ENCODE measurements around the gene TMBIM1.

The TMBIM1 gene

DNA sequence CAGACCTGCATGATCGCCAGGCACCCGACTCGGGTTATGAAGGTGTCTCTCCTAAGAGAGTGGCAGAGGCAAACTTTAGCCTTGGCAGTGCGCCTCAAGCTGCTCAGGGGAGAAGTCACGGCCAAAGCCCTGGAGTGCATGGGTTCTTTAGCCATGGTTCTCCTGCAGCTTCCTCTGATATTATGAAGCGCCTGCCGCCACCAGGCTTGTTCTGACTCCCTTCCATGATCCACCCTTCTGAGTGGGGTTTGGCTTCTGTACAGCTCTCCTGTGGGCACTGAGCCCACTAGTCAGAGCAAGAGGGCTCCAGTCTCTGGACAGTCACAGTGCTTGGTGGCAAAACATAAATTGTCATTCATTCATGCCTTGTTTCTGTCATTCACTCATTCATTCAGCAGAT is 25.9 kb upstream of the TMBIM1 start:
- no peak for TF ChIP-seq ZSCAN16 (tag by site-specific recombination; IDR thresholded peaks at IDR 0.05)
- TF ChIP-seq ZNF416 (tag by site-specific recombination; IDR thresholded peaks at IDR 0.05), result no peak
- TF ChIP-seq ZNF138 (tag by site-specific recombination; IDR thresholded peaks at IDR 0.05; ENCODE audit: borderline replicate concordance), result no peak
- CTCF ChIA-PET, result interaction anchor here (1.2 to 1.5 kb wide), 2 partner anchors 16 to 39 kb away, joined by 3 to 8 read pairs; no protein-coding TSS in a partner anchor
- Histone ChIP-seq H3K9me3 (ENCODE audit: control insufficient read depth, insufficient read depth, low read depth, low read length) (no peaks in the 10 kb centered on the region), H3K4me3 (ENCODE audit: low read depth, low read length) (no peak overlapping the region), H3K4me1 (ENCODE audit: control insufficient read depth, insufficient read depth, low read length) (no peaks in the 10 kb centered on the region), H3K36me3 (ENCODE audit: control insufficient read depth in 2 of 2, insufficient read depth in 1 of 2, low read length in 2 of 2) (no peaks in the 10 kb centered on the region), H3K27ac (ENCODE audit: extremely low read depth, low read depth, low read length) (no peak overlapping the region)
- POLR2A ChIA-PET, result no interaction called here

DNA sequence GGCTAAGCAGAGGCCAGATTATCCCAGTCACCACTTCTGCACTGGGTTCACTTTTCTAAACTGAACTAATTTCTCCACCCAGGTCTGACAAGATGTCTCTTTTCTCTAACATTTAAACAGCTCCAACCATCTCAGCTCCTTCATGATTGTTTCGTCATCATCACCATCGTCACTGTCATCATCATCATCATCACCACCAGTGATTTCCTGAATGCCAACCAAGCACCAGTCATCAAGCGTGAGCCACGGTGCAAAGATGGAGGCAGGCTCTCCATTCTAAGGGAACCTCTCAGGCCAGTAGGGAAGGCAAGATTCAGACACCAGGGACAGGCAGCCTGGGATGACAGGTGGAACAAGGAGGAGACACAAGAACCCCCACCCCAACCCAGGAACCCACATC is 25.5 kb upstream of the TMBIM1 start:
- ChIA-PET POLR2A (no interaction called here), CTCF (interaction anchor here (1.0 to 1.5 kb wide), 3 partner anchors 10 to 39 kb away, joined by 3 to 8 read pairs (median 3); no protein-coding TSS in a partner anchor)
- Histone ChIP-seq H3K36me3 (ENCODE audit: control insufficient read depth in 2 of 2, insufficient read depth in 1 of 2, low read length in 2 of 2) (no peaks in the 10 kb centered on the region), H3K4me3 (ENCODE audit: low read depth, low read length) (no peak overlapping the region), H3K4me1 (ENCODE audit: control insufficient read depth, insufficient read depth, low read length) (no peaks in the 10 kb centered on the region), H3K9me3 (ENCODE audit: control insufficient read depth, insufficient read depth, low read depth, low read length) (no peaks in the 10 kb centered on the region), H3K27ac (ENCODE audit: extremely low read depth, low read depth, low read length) (no peak overlapping the region)
- TF ChIP-seq, protein P1, sequence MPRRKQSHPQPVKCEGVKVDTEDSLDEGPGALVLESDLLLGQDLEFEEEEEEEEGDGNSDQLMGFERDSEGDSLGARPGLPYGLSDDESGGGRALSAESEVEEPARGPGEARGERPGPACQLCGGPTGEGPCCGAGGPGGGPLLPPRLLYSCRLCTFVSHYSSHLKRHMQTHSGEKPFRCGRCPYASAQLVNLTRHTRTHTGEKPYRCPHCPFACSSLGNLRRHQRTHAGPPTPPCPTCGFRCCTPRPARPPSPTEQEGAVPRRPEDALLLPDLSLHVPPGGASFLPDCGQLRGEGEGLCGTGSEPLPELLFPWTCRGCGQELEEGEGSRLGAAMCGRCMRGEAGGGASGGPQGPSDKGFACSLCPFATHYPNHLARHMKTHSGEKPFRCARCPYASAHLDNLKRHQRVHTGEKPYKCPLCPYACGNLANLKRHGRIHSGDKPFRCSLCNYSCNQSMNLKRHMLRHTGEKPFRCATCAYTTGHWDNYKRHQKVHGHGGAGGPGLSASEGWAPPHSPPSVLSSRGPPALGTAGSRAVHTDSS (tag by site-specific recombination; IDR thresholded peaks at IDR 0.05), result peak; percentile 55
- TF ChIP-seq ZNF302 (tag by site-specific recombination; IDR thresholded peaks at IDR 0.05; ENCODE audit: low read depth), result no peak

DNA sequence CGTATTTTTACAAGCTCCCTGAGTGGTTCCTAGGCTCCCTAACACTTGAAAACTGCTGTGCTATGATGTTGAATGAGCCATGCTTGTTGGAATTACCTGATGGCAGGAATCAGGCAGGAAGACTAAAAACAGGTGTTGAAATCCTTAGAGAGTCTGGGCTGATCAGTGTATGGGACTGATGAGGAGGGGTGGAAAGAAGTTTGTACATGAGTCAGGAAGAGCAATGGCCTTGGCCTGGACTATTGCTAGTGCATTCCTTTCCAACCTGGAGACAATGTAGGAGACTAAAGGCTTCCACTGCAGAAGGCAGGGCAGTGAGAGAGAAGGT is 25.0 kb upstream of the TMBIM1 start:
- H3K4me3 ChIP-seq (ENCODE audit: low read depth, low read length), result no peak overlapping the region
- ChIA-PET CTCF (interaction anchor here (1.0 to 1.5 kb wide), 2 partner anchors 10 to 15 kb away, joined by 3 to 8 read pairs; no protein-coding TSS in a partner anchor), POLR2A (no interaction called here)
- H3K27ac ChIP-seq (ENCODE audit: extremely low read depth, low read depth, low read length), result no peak overlapping the region
- no peaks in the 10 kb centered on the region for H3K36me3 ChIP-seq (ENCODE audit: control insufficient read depth in 2 of 2, insufficient read depth in 1 of 2, low read length in 2 of 2)
- no peaks in the 10 kb centered on the region for H3K4me1 ChIP-seq (ENCODE audit: control insufficient read depth, insufficient read depth, low read length)
- no peaks in the 10 kb centered on the region for H3K9me3 ChIP-seq (ENCODE audit: control insufficient read depth, insufficient read depth, low read depth, low read length)
- TF ChIP-seq ZNF792 (tag by site-specific recombination; IDR thresholded peaks at IDR 0.05), result no peak
- TF ChIP-seq MEIS1 (CRISPR knock-in tag; IDR thresholded peaks at IDR 0.05; ENCODE audit: borderline replicate concordance), result no peak
- TF ChIP-seq ZBTB21 (tag by site-specific recombination; IDR thresholded peaks at IDR 0.05), result no peak
- TF ChIP-seq SALL2 (tag by site-specific recombination; IDR thresholded peaks at IDR 0.05; ENCODE audit: borderline replicate concordance), result no peak
- TF ChIP-seq, protein P2, sequence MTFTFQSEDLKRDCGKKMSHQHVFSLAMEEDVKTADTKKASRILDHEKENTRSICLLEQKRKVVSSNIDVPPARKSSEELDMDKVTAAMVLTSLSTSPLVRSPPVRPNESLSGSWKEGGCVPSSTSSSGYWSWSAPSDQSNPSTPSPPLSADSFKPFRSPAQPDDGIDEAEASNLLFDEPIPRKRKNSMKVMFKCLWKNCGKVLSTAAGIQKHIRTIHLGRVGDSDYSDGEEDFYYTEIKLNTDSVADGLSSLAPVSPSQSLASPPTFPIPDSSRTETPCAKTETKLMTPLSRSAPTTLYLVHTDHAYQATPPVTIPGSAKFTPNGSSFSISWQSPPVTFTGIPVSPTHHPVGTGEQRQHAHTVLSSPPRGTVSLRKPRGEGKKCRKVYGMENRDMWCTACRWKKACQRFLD (tag by site-specific recombination; IDR thresholded peaks at IDR 0.05), result no peak
- TF ChIP-seq ZFHX2 (tag by site-specific recombination; conservative IDR thresholded peaks at IDR 0.05), result no peak
- no peak for TF ChIP-seq ZFP69B (tag by site-specific recombination; IDR thresholded peaks at IDR 0.05)
- TF ChIP-seq HOXD13 (CRISPR knock-in tag; IDR thresholded peaks at IDR 0.05; ENCODE audit: borderline replicate concordance), result no peak
- no peak for TF ChIP-seq ZNF664 (tag by site-specific recombination; IDR thresholded peaks at IDR 0.05)
- TF ChIP-seq MYNN (tag by site-specific recombination; IDR thresholded peaks at IDR 0.05; ENCODE audit: borderline replicate concordance), result no peak
- no peak for TF ChIP-seq ZNF138 (tag by site-specific recombination; IDR thresholded peaks at IDR 0.05; ENCODE audit: borderline replicate concordance)
- TF ChIP-seq ZNF184 (tag by site-specific recombination; IDR thresholded peaks at IDR 0.05), result no peak
- TF ChIP-seq ZNF211 (tag by site-specific recombination; IDR thresholded peaks at IDR 0.05; ENCODE audit: low read depth), result no peak
- no peak for TF ChIP-seq ZNF677 (tag by site-specific recombination; IDR thresholded peaks at IDR 0.05)
